Glomerular endothelial cell (primary cell): ENCODE data around the gene HDGFL1. TPM values are rescaled to one million over a fixed set of nuclear protein-coding genes. Genes with fewer than 3 reads are reported as not detected.

Source experiments
- DNase-seq: peaks from one replicate; pipeline ENCODE4 v3.0.0-alpha.2; 2011; ENCODE audit warnings: low read depth, low spot score; ENCODE audit errors: extremely low read depth
- total RNA-seq: library from RNA; depleted of rRNA; stranded (reverse); fragments of >200 nt; gene quantifications from 2 replicates; pipeline ENCODE4 v1.2.3, GENCODE V29; 2015

The HDGFL1 gene
- total RNA-seq, 1 donor from 2014 or later = not detected

DNA sequence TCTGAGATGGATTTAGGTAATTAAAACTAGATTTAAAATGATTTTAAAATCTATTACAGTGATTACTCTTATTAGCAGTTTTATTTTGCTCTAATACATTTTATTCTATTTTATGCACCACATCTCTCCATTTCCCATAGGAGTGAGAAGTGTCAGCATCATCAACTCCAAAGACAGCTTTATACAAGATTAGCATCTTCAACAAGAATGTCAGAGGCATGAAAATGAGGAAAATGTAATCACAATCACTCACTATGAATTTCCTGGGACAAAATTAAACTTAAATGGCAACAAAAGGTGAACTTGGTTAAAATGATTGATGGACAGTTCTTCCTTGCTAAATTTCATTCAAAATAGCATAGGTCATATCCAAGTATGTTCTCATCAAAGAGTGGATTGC, 19.8 kb downstream of the HDGFL1 start:
- DNase-seq = no peak

DNA sequence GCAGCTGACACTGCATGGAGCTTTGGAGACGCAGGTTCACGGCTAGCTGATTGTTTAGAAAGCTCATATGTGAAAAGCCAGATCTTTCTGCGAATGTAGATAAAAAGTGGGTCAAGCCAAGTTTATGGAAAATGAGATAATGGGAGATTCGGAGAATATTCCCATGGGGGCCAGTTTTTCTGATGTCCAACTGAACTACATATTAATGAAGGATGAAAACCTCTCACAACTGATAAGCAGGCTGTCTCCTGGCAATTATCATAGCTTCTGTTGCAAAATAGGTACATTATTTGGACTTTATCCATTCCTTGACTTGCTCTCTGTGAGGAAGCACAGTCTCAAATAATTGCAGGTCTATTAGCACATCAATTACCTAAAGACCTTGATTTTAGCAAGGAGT, 21.1 kb downstream of the HDGFL1 start:
- no peak for DNase-seq

DNA sequence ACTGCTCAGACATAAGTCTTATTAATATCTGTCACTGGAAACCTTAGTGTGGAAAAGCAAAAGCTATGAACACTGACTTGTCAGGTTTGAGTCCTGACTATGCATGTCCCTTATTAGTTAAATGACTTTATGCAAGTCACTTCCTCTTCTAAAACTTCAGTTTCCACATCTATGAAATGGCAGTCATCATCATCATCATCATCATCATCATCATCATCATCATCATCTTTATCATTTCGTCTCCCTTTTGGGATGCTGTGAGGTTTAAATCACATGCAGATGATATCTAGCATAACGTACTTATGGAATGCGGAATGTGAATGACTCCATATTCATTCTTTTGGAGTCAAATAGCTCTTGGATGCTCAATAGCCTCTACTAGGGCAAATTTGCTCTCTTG, 24.5 kb downstream of the HDGFL1 start:
- no peak for DNase-seq

DNA sequence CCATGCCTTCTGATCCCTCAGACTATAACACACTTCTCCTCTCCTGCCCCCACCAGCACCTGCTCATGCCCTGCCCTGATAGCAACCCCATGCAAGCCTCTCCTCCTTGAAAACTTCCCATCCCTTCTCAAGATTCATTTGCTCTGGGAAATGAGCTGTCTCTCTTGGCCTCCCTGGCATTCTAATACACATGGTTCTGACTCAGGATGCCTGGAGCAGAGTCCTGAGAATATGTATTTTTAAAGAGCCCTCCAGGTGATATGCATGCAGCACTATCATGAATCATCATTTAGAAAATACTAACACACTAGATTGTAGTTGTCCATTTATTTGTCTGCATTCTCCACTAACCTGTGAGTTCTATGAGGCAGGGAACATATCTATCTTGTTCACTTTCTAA, 26.6 kb downstream of the HDGFL1 start:
- no peak for DNase-seq

DNA sequence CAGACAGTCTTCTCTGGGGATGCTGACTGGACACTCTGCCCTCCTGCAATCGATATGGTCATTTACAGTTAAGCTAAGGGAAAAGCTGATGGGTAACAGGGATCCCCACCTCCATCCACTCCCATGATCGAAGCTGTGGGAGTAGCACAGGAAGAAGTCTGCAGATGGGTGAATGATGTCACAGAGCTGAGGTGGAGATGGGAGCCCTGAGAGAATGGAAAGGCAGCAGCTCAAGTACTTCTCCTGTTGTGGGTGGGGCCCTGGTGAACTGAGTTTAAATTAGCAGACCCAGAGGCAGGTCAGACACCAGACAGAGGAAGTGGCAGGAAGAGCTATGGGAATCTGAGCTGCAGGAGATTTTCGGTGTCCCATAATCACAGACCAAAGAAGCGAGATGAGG, 29.0 kb downstream of the HDGFL1 start:
- DNase-seq = no peak

DNA sequence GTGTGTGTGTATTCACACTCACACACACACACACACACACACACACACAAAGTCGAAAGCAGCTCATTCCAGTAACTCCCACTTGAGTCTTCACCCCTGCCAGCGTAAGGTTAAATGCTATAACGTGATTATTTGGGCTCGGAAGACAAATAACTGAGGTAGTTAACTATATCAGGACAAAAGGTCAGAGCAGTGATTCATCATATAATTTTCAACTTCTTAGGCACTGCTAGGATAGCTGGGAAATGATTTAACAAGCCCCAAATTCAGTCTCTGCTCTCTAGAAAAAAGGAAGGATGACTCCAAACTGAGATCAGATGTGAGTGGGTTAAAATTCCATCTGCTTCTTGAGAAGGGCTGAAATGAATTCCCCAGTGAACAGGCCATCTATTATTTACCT, 30.7 kb downstream of the HDGFL1 start:
- DNase-seq = no peak

DNA sequence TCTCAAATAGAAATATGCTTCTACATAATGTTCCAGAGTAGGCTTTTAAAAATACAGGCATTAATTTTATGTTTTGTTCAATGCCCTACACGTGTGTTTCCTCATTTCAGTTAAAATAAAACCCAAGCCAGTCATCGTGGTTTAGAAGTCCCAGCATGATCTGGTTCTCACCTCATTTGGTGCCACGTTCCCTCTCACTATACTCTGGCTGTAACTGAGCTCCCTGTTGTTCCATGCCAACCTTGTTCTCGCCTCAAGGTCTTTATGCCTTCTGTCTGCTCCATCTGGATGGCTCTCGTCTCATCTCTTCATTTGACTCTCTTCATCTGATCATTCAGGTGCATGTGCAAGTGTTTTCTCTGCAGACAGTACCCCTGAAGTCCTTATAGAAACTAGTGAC, 32.6 kb downstream of the HDGFL1 start:
- no peak for DNase-seq

DNA sequence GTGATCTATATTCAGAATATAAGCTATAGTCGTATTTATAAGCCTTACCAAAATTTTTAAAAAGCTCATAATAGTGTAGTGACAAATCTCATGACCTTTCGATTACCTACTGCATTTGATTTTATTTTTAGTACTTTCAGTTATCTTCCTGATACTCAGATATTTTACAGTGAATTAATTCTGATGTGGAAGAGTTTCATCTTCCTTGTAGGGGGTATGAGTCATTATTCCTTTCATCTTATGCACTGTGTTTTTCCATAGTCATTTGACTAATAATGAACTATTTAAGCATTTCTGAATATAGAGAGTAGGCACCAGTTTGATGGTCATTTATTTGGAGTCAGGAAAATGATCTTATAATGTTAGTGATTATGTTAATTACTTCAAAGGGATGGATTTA, 36.4 kb downstream of the HDGFL1 start:
- no peak for DNase-seq

DNA sequence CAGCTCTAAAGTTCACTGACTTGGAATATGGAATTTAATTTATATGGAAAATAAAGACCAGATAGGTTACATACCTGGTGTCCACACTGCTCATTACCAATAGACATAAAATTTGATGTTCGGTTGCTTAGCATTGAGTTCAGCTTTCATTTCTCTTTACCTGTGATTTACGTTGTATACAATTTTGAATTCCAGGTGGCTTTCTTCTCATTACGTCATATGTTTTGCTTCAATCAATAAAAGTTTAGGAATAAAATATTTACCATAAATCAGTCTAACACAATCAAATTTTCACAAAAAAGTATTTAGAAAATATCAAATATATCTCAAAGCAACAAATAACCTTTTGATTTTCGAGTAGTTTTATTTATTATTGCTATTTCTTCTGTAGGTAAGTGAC, 40.8 kb downstream of the HDGFL1 start:
- no peak for DNase-seq

DNA sequence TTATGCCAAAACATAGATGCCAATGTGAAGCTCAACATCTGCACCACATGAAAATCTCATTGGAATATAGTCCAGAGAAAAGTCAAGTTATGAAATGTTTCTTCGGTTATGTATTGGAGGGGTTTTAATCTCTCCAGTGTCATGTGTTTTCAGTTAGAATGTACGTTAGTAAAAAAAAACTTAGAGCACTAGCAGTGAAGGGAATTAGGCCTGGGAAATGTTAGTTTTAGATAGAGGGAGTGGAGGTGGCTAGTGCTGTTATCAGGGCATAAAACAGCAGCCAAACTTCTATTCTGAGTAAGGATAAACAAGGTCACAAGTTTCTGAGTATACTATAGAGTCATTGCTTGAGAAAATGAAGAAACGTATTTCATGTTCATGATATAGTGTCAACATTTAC, 42.9 kb downstream of the HDGFL1 start:
- no peak for DNase-seq

DNA sequence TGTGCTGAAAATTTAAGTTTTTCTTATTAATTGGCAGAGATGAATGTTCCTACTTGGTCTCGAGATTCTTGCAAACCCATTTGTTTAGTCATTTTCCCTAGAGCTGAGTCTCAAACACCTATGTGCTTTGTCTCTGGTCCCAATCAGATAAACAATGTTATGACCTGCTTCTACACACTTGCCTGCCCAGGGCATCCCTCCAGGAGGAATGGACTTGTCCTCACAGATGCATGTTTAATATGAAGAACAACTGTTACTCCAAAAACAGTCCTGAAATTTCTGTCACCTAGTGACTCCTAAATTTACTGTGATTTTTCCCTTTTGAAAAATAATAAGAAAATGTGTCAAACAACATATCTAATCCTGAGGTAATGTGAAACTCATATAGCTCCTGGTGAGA, 43.7 kb downstream of the HDGFL1 start:
- DNase-seq = no peak

DNA sequence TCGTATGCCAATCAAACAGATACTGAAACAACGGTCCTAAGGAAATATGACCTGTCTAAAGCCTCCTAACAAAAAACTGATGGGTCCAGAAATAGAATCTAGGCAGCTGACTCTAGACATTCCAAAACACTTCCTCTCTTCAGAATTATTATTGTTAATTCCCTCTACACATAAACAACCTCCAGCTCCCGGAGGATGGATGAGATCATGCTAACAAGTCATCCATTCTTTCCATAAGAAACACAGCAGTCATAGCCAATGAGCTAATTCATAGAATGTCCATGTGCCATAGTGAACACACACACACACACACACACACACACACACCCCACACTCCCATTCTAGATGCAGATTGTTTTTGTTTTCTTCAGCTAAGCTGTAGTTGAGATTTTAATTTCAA, 44.3 kb downstream of the HDGFL1 start:
- peak; percentile 86 for DNase-seq

DNA sequence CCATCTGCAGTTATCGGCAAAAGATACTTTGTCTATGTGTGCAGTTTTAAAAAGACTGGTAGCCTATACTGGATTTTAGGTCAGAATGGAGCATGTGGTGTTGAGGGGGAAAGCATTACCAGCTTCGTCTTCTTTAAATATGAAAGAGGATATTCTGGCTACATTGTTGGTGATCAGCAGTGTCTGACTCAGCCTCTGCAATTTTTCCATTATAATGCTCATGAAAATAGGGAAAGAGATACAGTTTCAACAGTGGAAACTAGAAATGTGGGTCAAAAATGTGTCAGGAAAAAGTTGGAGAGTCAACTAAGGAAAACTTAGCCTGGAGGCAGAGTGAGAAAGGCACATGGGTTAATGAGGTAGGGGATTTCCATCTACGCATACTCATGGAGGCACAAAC, 45.2 kb downstream of the HDGFL1 start:
- DNase-seq = no peak

DNA sequence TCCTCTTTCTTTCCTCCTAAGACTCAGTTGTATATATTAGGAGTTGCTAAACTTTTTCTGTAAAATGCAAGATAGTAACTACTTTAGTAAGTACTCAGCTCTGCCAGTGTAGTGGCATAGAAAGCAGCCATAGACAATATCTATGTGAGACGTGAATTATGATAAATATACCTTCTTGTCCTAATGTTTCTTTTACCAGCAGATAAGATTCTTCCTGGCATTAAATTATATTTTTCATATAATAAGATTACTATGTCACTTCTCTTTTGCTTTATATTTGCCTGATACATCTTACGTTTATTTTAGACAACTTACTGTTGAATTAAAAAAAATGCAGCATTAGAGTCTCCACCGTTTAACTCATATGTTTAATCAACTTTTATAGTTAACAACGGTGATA, 51.7 kb downstream of the HDGFL1 start:
- no peak for DNase-seq
